Measurements from ENCODE around the gene TBC1D5.

TBC1D5 gene

DNA sequence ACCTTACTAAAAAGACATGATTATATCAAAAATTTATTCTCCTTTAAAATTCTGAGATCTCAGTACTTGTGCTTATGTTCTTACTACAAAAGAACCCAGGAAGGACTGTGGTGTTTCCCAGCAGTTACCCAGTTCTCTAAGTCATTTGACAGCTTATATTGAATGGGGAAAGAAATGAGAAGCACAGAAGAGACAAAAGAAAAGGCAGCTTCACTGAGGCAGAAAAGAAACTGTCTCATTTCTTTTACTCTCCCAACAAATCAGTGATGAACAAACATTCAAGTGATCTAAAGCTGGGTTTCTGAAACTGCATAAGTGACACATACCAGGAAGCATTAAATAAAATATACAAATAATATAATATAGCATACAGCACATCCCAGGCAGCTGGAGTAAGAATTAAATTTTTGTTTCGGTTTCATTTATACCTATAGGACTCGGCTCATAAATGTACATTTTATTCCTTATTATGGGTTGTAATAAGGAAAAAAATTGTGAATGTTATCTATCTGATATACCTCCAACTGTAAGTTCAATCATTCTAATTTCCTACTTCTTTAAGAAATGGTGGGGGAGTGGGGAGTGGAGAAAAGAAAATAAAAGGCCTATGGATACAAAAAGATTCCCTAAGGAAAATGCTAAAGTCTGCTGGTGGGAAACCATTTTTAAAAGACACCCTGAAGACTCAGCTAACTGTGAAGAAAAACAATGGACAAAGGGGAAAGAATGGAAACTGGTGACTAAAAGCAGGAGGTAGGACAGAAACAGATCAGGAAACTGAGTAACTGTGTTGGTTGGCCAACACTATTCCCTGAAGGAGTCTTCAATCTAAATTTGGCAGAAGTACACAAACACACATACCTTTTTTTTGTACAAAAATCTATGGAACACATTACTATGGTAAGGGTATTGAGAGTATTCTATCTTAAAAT, 156.8 kb downstream of the TBC1D5 start:
- no peak for DNase-seq (ENCODE audit: low spot score)

DNA sequence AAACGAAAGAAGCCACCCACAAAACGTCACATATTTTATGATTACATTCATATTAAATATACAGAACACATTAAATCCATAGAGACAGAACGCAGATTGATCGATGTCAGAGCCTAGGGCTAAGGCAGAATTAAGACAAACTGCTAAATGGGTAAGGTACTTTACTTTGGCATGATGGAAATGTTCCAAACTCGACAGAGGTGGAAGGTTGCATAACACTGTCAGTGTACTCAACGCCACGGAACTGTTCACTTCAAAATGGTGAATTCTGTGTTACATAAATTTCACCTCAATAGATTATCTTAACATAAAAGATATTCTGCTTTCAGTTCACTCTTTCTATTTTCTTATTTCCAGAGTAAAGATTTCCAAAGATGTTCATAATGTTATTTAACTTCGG, 158.4 kb downstream of the TBC1D5 start:
- no peak for DNase-seq (ENCODE audit: low spot score)

DNA sequence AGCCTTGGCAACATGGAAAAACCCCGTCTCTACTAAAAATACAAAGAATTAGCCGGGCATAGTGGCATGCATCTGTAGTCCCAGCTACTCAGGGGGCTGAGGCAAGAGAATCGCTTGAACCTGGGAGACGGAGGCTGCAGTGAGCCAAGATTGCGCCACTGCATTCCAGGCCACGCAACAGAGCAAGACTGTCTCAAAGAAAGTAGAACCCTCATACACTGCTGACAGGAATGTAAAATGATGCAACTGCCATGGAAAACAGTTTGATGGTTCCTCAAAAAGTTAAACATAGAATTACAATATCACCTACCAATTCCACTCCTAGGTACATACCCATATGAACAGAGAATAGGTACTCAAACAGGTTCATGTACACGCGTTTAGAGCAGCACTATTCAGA, 158.9 kb downstream of the TBC1D5 start:
- no peak for DNase-seq (ENCODE audit: low spot score)

DNA sequence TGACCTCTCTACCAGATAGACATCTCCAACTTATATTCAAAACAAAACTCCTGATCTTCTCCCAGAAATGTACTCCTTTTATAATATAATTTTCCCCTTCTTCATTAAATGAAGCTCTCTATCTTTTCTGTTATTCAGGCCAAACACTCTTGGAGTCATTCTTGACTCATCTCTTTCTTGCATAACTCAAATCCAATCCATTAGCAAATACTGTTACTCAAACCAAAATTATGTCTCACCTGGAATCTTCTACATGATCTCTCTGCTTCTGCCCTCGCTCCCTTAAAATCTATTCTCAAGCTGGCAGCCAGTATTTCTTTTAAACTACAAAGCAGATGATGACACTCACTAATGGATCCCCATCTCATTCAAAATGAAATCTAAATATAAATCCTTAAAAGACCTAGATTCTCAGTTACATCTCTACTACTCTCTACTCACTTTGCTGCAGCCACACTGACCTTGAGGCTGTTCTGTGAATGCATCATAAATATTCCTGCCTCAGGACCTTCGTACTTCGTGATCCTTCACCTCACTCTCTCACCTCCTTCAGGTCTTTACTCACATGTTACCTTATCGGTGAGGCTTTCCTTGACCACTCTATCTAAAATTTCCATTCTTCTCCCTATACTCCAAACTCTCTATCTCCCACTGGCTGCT, 160.9 kb downstream of the TBC1D5 start:
- no peak for DNase-seq (ENCODE audit: low spot score)

DNA sequence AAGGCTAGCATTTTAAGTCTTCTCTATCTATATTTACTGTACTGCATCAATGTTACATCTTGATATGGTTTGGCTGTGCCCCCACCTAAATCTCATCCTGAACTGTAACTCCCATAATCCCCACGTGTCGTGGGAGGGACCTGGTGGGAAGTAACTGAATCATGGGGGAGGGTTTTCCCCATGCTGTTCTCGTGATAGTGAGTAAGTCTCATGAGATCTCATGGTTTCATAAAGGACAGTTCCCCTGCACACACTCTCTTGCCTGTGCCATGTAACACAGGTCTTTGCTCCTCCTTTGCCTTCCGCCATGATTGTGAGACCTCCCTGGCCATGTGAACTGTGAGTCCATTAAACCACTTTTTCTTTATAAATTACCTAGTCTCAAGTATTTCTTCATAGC, 161.5 kb downstream of the TBC1D5 start:
- no peak for DNase-seq (ENCODE audit: low spot score)

DNA sequence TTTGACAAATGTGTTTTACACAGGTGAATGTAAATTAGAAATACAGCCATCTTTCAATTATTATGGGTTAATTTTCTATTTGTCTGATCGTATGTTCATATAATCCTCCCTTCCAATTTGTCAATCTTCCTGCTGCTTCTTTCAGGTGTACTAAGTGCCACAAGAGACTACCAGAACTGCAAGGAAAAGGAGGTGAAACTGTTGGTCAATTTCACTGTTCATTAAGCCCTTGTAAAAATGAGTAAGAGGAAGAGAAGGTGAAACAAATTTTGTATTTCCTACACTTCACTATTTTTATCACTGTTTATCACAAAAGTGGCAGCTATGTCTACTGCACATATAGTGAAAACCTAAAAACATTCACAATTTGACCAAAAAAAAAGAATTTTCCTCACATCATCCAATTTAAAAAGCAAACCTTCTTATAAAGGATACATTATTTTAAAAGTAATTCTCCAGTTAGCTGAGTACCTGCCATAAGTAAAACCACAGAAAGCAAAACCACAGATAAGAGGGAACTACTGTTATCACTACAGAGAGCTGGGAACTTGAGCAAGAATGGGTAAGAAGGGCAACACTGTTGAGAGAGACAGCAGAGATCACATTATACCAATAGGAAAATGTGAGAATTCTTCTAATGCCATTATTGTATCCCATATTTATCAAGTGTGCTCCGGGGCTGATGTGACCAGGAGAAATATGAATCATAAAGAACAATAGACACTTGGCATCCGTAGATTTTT, 163.0 kb downstream of the TBC1D5 start:
- DNase-seq (ENCODE audit: low spot score), result no peak

DNA sequence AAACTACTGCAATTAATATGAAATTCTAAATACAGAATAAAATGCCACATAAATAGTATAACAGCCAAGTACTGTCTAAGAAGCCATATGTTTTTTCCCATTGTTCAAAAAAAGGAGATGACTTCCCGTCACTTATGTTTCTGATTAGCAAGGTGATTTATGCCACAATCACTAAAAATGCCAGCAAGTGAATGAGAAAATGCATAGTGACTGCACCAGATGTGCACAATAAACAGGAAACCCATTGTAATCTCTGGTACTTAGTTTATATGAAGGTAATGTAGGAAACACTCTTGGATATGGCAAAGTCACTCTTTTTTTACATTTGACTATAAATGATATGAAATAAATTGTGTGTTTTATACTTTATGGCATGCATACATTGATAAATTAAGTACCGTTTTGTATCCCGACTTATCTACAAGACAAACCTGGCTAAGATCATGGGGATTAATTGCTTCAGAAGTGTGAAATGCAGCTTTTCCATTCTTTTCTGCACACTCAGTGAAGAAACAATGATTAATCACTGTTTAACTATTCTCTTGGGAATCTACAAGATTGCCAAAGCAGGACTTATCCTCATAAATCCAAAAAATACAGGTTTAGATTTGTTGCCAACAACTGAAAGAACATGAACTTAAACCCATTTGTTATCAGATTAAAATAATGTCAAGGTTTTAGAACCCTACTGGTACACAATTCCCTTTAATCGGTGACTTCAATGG, 164.5 kb downstream of the TBC1D5 start:
- DNase-seq (ENCODE audit: low spot score), result no peak

DNA sequence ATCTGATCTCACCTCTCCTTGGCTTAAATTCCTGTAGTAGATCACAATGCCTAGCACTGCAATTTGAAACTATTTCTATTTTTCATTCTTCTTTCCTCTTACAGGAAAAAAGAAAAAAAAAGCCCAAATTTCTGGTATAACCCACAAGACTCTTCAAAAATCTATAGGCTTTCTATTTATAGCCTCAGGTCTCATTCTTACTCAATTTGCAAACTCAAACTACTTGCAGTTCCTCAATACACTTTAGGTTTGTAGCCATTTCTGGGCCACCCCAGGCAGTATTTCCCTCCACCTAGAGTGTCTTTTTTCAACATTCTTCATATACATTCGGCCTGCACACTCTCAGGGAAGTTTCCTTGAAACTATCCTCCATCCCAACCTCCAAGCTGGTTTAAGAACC, 169.0 kb downstream of the TBC1D5 start:
- no peak for DNase-seq (ENCODE audit: low spot score)

DNA sequence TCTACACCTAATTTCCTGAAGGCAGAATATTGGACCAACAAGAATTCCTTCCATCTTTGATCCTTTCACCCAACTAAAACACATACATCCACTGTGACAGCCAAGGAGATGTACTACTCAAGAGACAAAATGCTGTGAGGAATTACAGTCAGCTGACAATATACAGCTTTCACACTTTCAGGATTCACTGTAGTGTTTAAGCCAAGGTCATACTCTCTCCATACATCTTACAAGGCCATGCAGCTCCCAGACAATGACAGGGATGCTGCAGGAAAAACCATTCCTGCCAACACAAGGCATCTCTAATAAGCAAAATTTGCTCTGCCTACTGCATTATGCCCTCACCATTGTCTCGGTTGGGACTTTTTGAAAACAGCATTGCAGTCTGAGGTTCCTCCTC, 170.7 kb downstream of the TBC1D5 start:
- no peak for DNase-seq (ENCODE audit: low spot score)

DNA sequence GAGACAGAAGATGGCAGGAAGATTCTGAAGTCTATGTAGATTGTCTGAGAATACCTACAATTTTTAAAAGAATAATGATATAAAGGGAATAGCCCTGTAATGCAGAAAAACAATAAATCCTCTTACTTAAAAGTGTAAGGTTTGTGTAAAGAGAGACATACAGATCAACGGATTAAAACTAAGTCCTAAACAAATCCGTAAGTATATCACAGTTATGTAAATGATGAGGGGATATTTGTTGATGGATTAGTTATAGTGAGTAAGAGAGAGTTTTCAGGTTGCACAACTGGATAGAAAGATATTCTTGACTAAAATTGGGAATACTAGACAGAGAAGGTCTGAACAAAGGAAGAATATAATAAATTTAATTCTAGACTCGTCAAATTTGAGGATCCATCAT, 179.6 kb downstream of the TBC1D5 start:
- DNase-seq (ENCODE audit: low spot score), result no peak

DNA sequence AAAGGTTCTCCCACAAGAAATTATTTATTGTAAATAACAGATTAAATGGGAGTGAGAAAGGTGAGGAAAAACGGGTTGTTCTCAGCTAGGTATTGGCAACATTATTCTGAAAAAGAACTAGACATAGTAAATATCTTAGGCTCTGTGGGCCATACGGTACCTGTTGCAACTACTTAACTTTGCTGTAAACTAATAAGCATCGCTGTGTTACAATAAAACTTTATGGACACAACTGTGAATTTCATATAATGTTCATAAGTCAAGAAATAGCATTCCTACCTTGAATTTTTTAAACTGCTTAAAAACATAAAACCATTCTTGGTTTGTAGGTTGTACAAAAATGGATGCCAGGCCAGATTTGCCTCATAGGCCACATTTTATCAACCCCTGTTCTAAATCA, 183.9 kb downstream of the TBC1D5 start:
- no peak for DNase-seq (ENCODE audit: low spot score)

DNA sequence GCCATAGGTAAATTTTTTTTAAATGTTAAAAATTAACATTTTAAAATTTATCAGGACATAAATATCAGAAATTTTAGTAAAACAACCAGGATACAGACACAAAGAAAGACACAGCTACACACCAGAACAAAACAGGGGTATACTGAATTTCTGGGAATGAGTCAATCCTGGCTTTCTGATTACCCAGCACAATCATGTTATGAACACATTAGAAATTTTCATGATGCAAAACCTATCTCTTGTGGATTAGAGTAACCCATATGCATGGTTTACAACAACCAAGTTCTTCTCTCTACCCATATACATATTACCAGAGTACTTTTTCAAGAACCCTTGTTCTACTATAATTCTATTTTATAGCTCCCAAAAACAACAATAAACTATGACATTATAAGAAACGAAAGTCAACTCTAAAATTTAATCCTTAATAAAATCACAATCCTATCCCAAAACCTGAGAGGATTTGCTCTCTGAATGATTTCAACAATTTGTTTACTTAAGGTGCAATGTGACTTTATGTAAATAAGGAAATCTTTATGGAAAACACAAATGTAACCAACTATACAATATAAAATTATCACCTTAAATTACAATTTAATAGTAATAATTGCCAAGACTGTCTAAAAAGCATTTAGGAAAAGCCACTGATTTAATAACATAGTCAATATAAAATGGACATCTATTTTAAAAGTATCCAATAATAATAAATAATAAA, 184.5 kb downstream of the TBC1D5 start:
- no peak for DNase-seq (ENCODE audit: low spot score)

DNA sequence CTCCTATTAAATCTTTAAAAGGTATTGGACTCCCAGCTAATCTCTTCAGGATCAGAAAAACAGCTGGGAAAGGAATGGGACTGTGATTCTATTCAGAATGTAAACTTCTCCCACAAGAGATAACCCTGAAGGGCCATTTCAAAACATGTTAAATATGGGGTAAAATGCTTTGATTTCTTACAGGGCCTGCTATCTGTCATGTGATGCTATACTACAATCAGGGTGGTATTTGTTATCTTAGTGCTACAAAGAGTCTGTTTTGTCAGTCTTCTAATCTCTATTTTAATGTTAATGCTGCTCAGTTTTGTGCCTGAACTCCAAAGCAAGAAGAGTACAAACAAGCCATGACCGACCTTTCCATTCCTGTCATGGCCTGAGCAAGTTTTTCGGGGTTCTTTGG, 186.9 kb downstream of the TBC1D5 start:
- no peak for DNase-seq (ENCODE audit: low spot score)

DNA sequence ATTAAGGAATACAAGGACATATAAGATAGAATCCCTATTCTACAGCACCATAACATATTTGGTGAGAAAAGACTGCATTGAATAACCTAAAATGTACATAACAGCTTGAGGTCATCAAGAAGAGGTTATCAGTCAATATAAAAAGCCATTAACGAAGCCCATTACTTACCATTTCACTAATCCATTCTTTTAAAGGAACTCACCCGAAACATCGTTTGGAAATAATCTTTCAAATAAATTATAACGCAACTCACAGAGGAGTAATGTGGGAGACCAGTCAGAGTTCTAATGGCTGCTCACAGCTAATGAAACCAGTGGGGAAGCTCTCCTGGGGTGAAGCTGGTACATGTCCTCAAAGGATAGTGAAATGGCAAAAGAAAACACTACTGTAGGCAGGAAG, 188.4 kb downstream of the TBC1D5 start:
- DNase-seq (ENCODE audit: low spot score), result no peak

DNA sequence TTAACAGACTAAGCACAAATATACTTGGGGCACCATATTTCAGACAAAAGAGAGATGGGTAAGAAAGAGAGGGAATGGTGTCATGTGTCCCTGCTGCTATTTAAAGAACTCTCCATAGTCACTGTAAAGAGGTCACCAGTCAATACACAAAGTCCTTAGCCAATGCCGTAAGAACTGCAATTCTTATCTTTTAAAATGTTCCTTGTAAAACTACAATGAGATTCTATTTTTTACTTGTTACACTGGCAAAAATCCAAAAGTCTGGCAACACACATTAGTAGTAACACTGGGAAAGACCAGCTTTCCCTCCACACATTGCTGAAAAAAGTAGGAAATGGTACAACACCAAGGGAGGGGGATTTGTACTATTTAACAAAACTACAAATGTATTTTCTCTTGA, 189.4 kb downstream of the TBC1D5 start:
- no peak for DNase-seq (ENCODE audit: low spot score)

DNA sequence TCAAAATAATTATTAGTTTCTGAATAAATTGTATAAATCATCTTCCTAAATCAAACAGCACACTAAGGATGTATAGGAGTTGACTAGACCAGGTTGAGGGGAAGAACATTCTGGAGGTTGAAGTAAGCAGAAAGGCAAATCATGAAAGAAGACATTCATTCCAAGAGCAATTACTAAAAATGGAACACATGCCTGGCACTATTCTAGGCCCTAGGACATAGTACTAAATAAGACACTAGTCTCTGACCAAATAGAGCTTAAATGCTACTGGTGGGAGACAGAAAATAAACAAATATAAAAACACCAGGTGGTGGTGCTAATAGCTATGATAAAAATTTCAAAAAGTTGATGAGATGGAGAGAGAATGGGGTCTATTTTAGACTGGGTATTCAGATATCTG, 190.1 kb downstream of the TBC1D5 start:
- DNase-seq (ENCODE audit: low spot score), result no peak

DNA sequence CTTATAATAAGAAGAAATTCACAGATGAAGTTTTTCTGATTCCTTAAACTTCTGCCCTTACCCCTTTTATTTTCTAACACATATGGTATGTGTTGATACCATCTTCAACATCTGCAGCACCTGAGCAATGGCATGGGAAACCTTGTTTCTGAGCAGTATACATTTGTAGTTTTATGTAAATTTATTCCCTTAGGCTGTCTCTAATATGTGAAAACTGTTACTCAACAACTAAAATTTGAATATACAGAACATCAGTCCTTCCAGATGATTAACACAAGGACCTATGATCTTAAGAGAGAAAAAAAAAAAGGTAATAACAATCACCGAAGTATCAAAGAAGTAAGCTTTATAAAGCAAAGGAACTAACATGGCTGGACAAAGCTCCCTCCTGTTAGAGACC, 190.5 kb downstream of the TBC1D5 start:
- DNase-seq (ENCODE audit: low spot score), result no peak

DNA sequence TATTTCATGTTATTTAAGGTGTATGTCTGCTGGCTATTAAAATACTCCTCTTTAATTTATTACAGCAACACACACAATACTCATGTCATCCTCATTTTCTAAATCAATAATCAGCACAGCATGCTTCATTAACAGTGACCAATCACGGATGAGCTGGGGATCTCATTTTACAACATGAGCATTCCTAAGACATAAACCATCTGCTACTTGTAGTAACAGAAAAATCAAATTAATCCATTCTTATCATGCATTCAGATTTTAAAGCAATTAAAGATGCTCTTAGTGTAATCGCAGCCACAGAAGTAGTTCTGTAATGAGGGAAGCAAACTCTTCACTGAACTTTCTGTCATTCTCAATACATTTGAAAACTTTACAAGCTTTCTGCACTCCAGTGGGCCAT, 191.1 kb downstream of the TBC1D5 start:
- DNase-seq (ENCODE audit: low spot score), result no peak

DNA sequence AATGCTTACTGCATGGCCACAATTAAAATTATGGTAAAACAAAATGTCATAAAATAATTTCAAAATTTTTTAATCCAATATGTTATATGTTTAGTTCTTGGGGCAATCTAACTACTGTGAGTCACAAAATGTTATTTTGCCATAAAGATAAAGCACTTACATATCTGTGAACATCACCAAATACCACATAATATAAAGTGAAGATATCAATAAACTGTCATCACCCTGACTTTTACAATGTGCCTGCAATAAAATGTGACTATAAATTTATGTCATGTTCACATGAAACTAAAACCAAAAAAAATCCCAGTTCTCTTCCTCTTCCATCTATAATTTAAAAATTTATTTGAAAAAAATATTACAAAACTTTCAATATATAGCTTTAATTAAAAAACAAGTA, 191.8 kb downstream of the TBC1D5 start:
- DNase-seq (ENCODE audit: low spot score), result no peak

DNA sequence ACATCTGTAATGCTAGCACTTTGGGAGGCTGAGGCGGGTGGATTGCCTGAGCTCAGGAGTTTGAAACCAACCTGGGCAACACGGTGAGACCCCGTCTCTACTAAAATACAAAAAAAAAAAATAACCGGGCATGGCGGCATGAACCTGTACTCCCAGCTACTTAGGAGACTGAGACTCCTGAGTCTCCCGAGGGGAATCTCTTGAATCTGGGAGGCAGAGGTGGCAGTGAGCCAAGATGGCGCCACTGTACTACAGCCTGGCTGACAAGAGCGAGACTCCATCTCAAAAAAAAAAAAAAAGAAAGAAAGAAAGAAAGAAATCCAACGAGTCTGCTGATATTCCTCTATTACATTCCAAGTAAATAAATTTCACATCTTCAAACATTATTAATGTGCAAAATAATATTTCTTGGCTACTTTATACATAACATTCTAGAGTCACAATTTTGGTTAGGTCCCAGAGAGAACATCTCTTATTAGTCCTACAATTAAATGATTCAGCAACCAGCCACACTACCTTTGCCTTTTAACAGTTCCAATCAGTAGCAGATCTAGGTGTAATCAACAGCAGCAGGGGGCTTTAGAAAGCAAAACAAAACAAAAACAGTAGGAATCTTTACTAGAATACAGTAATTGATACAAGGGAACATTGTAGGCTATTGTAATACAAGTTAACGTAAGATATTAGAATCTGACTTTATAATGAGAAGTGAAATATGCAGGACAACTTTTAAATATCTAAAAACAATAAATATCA, 195.8 kb downstream of the TBC1D5 start:
- no peak for DNase-seq (ENCODE audit: low spot score)

DNA sequence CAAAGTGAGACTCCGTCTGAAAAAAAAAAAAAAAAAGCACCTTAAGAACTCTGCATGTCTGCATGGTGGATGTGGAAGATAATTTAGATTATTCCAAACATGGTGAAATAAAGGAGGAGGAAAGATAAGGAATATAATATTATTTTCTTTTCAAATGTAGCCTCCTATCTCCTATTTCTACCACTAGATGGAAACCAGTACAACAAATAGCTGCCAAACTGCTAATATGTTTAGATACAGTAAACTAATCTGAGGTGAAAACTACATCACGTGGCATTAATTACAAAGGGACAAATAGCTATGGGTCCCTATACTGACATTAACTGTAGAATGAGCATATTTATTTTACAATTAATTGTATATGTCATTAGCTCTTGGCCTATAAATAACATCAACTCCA, 197.8 kb downstream of the TBC1D5 start:
- no peak for DNase-seq (ENCODE audit: low spot score)
